Stimulated activated naive CD8-positive, alpha-beta T cell treated with anti-CD3 and anti-CD28 coated beads, Interleukin-15, Interleukin-2, amounts not matched to agents 100 ng/mL and 50 ng/mL, for 24 hours (primary cell): ENCODE data around the gene LRRC43.
"Not testable (repeated sequence)": the region's sequence is repeated elsewhere in the genome, so short reads cannot be mapped to it uniquely, and the experiment has no call there.

Experiments used
- H3K27ac Mint-ChIP-seq: one replicate; pipeline ENCODE4 v1.8.0; 2021; ENCODE audit warnings: mild to moderate bottlenecking, mixed read lengths
- H3K27me3 Mint-ChIP-seq: one replicate; pipeline ENCODE4 v1.8.0; 2021; ENCODE audit warnings: mixed read lengths
- H3K36me3 Mint-ChIP-seq: one replicate; pipeline ENCODE4 v1.8.0; 2021; ENCODE audit warnings: low read depth, mixed read lengths
- H3K4me1 Mint-ChIP-seq: one replicate; pipeline ENCODE4 v1.8.0; 2021; ENCODE audit warnings: low read depth, mixed read lengths
- H3K4me3 Mint-ChIP-seq: one replicate; pipeline ENCODE4 v1.8.0; 2021; ENCODE audit warnings: mild to moderate bottlenecking, mixed read lengths
- H3K9me3 Mint-ChIP-seq: one replicate; pipeline ENCODE4 v1.8.0; 2021; ENCODE audit warnings: mixed read lengths

The LRRC43 gene

GRCh38 chr12:122197612-122197966, 14.7 kb downstream of the LRRC43 start:
- H3K36me3 Mint-ChIP-seq, result no peaks in the 10 kb centered on the region
- H3K4me1 Mint-ChIP-seq, result peaks cover 15% of the 10 kb centered on the region
- H3K4me3 Mint-ChIP-seq, result no peak overlapping the region
- H3K27ac Mint-ChIP-seq, result peak overlapping the region; percentile 59
- peaks cover 6% of the 10 kb centered on the region for H3K9me3 Mint-ChIP-seq
- peaks cover 27% of the 10 kb centered on the region for H3K27me3 Mint-ChIP-seq

- Mint-ChIP-seq H3K36me3 (no peaks in the 10 kb centered on the region), H3K4me3 (no peak overlapping the region), H3K9me3 (peaks cover 6% of the 10 kb centered on the region), H3K4me1 (peaks cover 19% of the 10 kb centered on the region), H3K27me3 (peaks cover 33% of the 10 kb centered on the region), H3K27ac (no peak overlapping the region)
These were observed 16.8 kb downstream of the LRRC43 start for GRCh38 chr12:122199484-122200355.

GRCh38 chr12:122200541-122201175, 17.7 kb downstream of the LRRC43 start:
- peaks cover 2% of the 10 kb centered on the region for H3K9me3 Mint-ChIP-seq
- peaks cover 25% of the 10 kb centered on the region for H3K4me1 Mint-ChIP-seq
- H3K27ac Mint-ChIP-seq, result no peak overlapping the region
- H3K27me3 Mint-ChIP-seq, result peaks cover 40% of the 10 kb centered on the region
- no peak overlapping the region for H3K4me3 Mint-ChIP-seq
- no peaks in the 10 kb centered on the region for H3K36me3 Mint-ChIP-seq

GRCh38 chr12:122201381-122201780, 18.5 kb downstream of the LRRC43 start:
- Mint-ChIP-seq H3K9me3 (no peaks in the 10 kb centered on the region), H3K4me1 (peaks cover 25% of the 10 kb centered on the region), H3K27ac (no peak overlapping the region), H3K4me3 (no peak overlapping the region), H3K27me3 (peaks cover 40% of the 10 kb centered on the region), H3K36me3 (no peaks in the 10 kb centered on the region)

- no peak overlapping the region for H3K27ac Mint-ChIP-seq
- peaks cover 25% of the 10 kb centered on the region for H3K4me1 Mint-ChIP-seq
- H3K9me3 Mint-ChIP-seq, result no peaks in the 10 kb centered on the region
- peaks cover 40% of the 10 kb centered on the region for H3K27me3 Mint-ChIP-seq
- no peaks in the 10 kb centered on the region for H3K36me3 Mint-ChIP-seq
- no peak overlapping the region for H3K4me3 Mint-ChIP-seq
These were observed 19.1 kb downstream of the LRRC43 start for GRCh38 chr12:122202017-122202416.

- H3K9me3 Mint-ChIP-seq, H3K27ac Mint-ChIP-seq, H3K36me3 Mint-ChIP-seq: not testable (repeated sequence)
- H3K4me1 Mint-ChIP-seq, result peaks cover 18% of the 10 kb centered on the region
- peaks cover 34% of the 10 kb centered on the region for H3K27me3 Mint-ChIP-seq
- H3K4me3 Mint-ChIP-seq, result peak overlapping the region; percentile 80
These were observed 19.9 kb downstream of the LRRC43 start for GRCh38 chr12:122202811-122203210.

- peaks cover 29% of the 10 kb centered on the region for H3K27me3 Mint-ChIP-seq
- H3K36me3 Mint-ChIP-seq, result peaks cover 12% of the 10 kb centered on the region
- H3K27ac Mint-ChIP-seq, result no peak within 1 kb of the TSS
- peak within 1 kb of the TSS; percentile 80 for H3K4me3 Mint-ChIP-seq
- peaks cover 13% of the 10 kb centered on the region for H3K4me1 Mint-ChIP-seq
- no peaks in the 10 kb centered on the region for H3K9me3 Mint-ChIP-seq
These were observed 20.6 kb downstream of the LRRC43 start, which contains the start of gene B3GNT4 for GRCh38 chr12:122203301-122204166. B3GNT4 (plus strand) TSS chr12:122203709; CDS start chr12:122204619, 910 bp downstream.

- no peak overlapping the region for H3K27ac Mint-ChIP-seq
- peak overlapping the region; percentile 55 for H3K4me3 Mint-ChIP-seq
- peaks cover 15% of the 10 kb centered on the region for H3K36me3 Mint-ChIP-seq
- H3K4me1 Mint-ChIP-seq, result peaks cover 13% of the 10 kb centered on the region
- H3K9me3 Mint-ChIP-seq, result no peaks in the 10 kb centered on the region
- peaks cover 29% of the 10 kb centered on the region for H3K27me3 Mint-ChIP-seq
These were observed 21.5 kb downstream of the LRRC43 start for GRCh38 chr12:122204167-122205052.

- H3K27me3 Mint-ChIP-seq, result peaks cover 21% of the 10 kb centered on the region
- H3K4me3 Mint-ChIP-seq, result peak overlapping the region; percentile 55
- no peaks in the 10 kb centered on the region for H3K9me3 Mint-ChIP-seq
- no peak overlapping the region for H3K27ac Mint-ChIP-seq
- H3K4me1 Mint-ChIP-seq, result peaks cover 13% of the 10 kb centered on the region
- peaks cover 23% of the 10 kb centered on the region for H3K36me3 Mint-ChIP-seq
These were observed 22.4 kb downstream of the LRRC43 start for GRCh38 chr12:122205053-122205925.

GRCh38 chr12:122206111-122206881, 23.4 kb downstream of the LRRC43 start:
- Mint-ChIP-seq H3K36me3 (peaks cover 26% of the 10 kb centered on the region), H3K4me3 (no peak overlapping the region), H3K27ac (no peak overlapping the region), H3K9me3 (no peaks in the 10 kb centered on the region), H3K4me1 (peaks cover 13% of the 10 kb centered on the region), H3K27me3 (peaks cover 20% of the 10 kb centered on the region)

- peaks cover 33% of the 10 kb centered on the region for H3K36me3 Mint-ChIP-seq
- H3K9me3 Mint-ChIP-seq, result no peaks in the 10 kb centered on the region
- no peak overlapping the region for H3K4me3 Mint-ChIP-seq
- H3K27ac Mint-ChIP-seq, result no peak overlapping the region
- H3K4me1 Mint-ChIP-seq, result peaks cover 13% of the 10 kb centered on the region
- peaks cover 16% of the 10 kb centered on the region for H3K27me3 Mint-ChIP-seq
These were observed 24.1 kb downstream of the LRRC43 start for GRCh38 chr12:122206976-122207375.

- Mint-ChIP-seq H3K4me1 (peaks cover 12% of the 10 kb centered on the region), H3K27me3 (peaks cover 15% of the 10 kb centered on the region), H3K4me3 (no peak overlapping the region), H3K36me3 (peaks cover 37% of the 10 kb centered on the region), H3K9me3 (no peaks in the 10 kb centered on the region), H3K27ac (no peak overlapping the region)
These were observed 24.5 kb downstream of the LRRC43 start for GRCh38 chr12:122207391-122207790.
